Measurements from ENCODE around the gene P2RY14. TPM values are rescaled to one million over a fixed set of nuclear protein-coding genes. Genes with fewer than 3 reads are reported as not detected.

P2RY14 gene
- total RNA-seq, 1 donor from 2014 or later: not detected

GRCh38 chr3:151191095-151191494 is 87.2 kb downstream of the P2RY14 start:
- no peak for DNase-seq (ENCODE audit: low read depth)

- DNase-seq (ENCODE audit: low read depth): no peak
Measured at GRCh38 chr3:151183265-151183671, 95.1 kb downstream of the P2RY14 start.

- DNase-seq (ENCODE audit: low read depth): no peak
Measured at GRCh38 chr3:151182349-151183079, 95.8 kb downstream of the P2RY14 start.

DNA sequence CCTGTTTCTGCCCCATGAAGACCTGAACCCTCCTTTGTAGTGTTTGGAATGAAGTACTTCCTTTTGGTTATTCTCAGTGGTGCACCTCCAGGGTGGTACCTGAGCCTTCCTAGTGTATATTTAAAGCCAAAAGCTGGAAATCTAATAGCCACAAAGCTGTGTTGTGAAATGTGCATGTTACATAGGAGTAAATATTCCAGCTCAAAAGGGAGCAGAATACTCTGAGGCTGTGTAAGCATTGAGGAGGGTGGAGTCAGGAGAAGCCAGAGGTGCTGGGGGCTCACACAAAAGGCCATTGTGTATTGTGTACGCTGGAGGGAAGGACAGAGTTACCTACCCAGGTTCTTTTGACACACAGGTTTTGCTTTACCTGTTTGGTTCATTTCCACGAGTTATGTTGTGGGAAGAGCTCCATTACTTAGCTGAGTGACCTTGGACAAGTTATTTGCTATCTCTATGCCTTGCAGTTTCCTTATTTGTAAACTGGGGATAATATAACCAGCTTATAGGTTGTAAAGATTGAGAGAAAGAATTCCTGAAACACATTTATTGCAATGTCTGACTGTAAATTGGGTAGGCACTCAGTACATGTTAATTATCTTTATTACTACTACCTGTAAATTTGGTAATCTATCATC is 100.0 kb downstream of the P2RY14 start:
- DNase-seq (ENCODE audit: low read depth): no peak

DNA sequence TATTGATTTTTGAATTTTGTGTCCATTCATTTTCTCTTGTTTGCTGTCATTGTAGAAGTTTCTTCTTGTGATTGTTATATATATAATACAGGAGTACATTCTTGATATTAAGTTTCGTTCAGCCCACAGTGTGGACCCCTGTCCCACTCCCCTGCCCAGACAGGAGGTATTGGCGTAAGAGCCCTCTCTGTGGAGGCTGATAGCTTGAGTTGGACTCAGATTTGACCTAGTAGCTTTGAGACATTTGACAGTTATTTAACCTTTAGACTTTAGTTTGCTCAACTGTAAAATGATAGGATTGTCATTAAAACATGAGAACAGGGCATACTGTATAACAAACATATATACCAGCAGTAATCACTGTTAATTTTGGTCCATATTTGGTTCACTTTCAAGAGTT is 102.4 kb downstream of the P2RY14 start:
- DNase-seq (ENCODE audit: low read depth): no peak

- no peak for DNase-seq (ENCODE audit: low read depth)
Measured at GRCh38 chr3:151174351-151174750, 104.0 kb downstream of the P2RY14 start.

- DNase-seq (ENCODE audit: low read depth): no peak
Measured at GRCh38 chr3:151171145-151171757, 107.1 kb downstream of the P2RY14 start.

- DNase-seq (ENCODE audit: low read depth): peak; percentile 66
Measured at GRCh38 chr3:151169948-151170679, 108.2 kb downstream of the P2RY14 start.

DNA sequence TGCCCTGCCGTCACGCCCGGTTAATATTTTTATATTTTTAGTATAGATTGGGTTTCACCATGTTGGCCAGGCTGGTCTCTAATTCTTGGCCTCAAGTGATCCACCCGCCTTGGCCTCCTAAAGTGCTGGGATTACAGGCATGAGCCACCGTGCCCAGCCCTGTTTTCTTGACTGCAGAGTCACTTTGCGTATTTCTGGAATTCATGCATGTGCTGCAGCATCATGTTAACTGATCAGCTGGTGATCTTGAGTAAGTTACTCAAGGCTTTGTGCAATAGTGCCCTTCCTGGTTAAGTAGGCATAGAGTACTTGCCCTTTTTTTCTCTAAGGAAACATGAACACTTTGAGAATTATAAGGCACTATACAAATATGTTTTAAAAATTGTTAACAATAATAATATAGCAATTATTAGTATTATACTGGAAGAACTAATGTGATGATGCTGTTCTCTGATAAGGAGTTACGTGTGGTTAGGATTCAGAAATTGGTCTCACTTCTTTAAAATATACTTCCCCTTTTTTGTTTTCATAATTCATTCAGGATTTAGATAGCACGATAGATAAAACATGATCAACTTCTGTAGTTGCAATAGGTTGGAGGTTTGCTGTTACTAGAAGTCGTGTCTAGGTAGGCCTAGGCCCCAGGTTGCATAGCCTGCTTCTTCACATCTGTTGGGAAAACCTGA is 108.9 kb downstream of the P2RY14 start:
- DNase-seq (ENCODE audit: low read depth): no peak

DNA sequence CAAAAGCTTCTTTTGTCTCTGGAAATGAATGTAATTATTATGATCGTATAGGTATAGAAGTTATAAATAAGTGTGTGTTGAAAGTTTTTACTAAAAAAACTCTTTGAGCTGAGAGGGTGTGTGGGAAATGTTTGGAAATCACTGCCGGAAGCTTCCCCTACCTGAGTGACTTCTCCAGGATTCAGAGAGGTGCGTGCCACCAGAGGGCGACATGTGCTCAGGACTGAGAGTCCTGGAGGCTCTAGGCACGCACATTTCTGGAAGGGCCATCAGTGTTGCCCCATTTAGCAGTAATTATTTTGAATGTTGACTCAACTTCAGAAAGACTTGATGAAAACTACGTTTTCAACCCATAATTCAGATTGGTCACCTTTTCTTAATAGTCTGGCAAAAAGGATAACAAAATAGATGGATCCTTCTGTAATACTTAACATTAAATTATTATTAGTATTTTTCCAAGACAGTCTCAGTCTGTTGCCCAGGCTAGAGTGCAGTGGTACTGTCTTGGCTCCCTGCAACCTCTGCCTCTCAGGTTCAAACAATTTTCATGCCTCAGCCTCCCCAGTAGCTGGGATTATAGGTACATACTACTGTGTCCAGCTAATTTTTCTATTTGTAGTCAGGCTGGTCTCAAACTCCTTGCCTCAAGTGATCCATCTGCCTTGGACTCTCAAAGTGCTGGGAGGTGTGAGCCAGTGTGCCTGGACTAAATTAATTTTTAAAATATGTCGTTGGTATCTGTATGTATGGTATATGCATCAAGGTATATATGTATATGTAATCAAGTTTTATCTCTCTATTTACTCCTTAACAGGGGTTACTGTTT is 109.9 kb downstream of the P2RY14 start:
- DNase-seq (ENCODE audit: low read depth): peak; percentile 60

- no peak for DNase-seq (ENCODE audit: low read depth)
Measured at GRCh38 chr3:151166161-151166560, 112.2 kb downstream of the P2RY14 start.

- DNase-seq (ENCODE audit: low read depth): no peak
Measured at GRCh38 chr3:151165226-151165625, 113.1 kb downstream of the P2RY14 start.

Other genes starting within 250 kb of the P2RY14 start
- gene MED12L, start 192.9 kb downstream of the P2RY14 start, total RNA-seq: 0.26 TPM in 1 of 2 replicates, not detected in the other
- gene GPR171, start 75.3 kb downstream of the P2RY14 start, total RNA-seq: not detected in 2 replicates
- gene GPR87, start 38.3 kb upstream of the P2RY14 start, total RNA-seq: not detected in 2 replicates
- not detected in 2 replicates for gene P2RY13, start 51.0 kb upstream of the P2RY14 start, total RNA-seq
- gene P2RY12, start 106.2 kb upstream of the P2RY14 start, total RNA-seq: not detected in 2 replicates
- 0.13 and 0.26 TPM in 2 replicates for gene IGSF10, start 182.5 kb upstream of the P2RY14 start, total RNA-seq

Measured in myocyte (in vitro differentiated cells).